ENCODE measurements around the gene DDO.

- TF ChIP-seq CTCF (conservative IDR thresholded peaks at IDR 0.05 in 1 of 2, IDR thresholded peaks at IDR 0.05 in 1 of 2; ENCODE audit: extremely low read depth in 1 of 2, insufficient read depth in 1 of 2, low read depth in 1 of 2, low read length in 2 of 2), result no peak
- no peak for TF ChIP-seq EZH2 (IDR thresholded peaks at IDR 0.05; ENCODE audit: borderline replicate concordance, low read length)
These were observed 19.7 kb upstream of the DDO start for GRCh38 chr6:110434961-110435602.

All from mammary epithelial cell (primary cell).